ENCODE data around the gene PRR5L.

DNA sequence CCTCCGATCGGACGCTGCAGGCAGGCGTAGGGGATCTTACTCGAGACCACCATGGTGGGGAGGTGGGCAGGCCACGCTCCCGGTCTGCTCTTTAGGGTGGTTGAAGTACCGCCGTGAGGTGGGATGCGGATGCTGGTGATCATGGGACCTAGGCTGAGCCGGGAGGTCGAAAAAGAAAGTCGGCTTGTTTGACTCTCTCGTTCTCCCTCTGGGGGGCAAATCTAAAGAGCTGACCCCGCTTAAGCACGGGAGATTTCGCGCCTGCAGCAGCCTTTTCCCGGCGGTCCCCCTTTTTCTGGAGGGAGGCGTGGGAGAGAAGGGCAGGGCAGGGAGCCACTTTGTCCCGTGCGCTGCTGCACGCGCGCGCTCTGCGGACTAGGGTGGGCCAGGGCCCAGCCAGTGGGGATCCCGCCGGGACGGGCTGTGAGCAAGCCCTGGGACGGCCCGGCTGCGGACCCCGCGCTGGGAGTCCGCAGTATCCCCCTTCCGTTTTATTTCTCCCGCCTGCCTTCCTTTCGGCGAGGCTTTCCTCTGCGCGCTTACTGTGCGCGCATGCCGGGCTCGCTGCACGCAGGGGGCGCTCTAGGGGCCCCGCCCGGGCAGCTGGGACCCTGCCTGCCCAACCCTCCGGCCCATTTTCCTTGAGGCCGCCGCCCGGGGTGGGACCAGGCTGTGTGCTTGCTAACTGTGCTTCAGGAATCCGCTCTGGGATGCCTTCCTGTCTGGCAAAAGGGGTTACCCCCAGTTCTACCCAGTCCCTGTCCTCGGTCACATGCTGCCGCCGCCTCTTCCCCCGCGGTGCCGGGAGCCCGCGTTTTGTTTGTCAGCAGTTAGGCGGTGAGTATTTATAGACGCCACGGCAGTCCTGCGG lies 81.0 kb downstream of the PRR5L start:
- TF ChIP-seq ZNF274 (IDR thresholded peaks at IDR 0.05; ENCODE audit: low read depth, low read length): no peak
- no peak for TF ChIP-seq SUZ12 (IDR thresholded peaks at IDR 0.05; ENCODE audit: extremely low read depth, insufficient read depth, insufficient read length)

Data from NT2/D1 (cell line).